ENCODE measurements around the gene ATP13A3.

Gene ATP13A3

GRCh38 chr3:194475138-194475932 lies 11.5 kb downstream of the ATP13A3 start:
- no peak for DNase-seq (ENCODE audit: low read depth in 2 of 2)

- no peak for DNase-seq (ENCODE audit: low read depth in 2 of 2)
Measured at GRCh38 chr3:194474675-194475074, 12.1 kb downstream of the ATP13A3 start.

GRCh38 chr3:194472290-194472920 lies 14.4 kb downstream of the ATP13A3 start:
- no peak for DNase-seq (ENCODE audit: low read depth in 2 of 2)

GRCh38 chr3:194471863-194472262 lies 14.9 kb downstream of the ATP13A3 start:
- DNase-seq (ENCODE audit: low read depth in 2 of 2) = no peak

GRCh38 chr3:194470615-194471014 lies 16.2 kb downstream of the ATP13A3 start:
- DNase-seq (ENCODE audit: low read depth in 2 of 2) = no peak

- DNase-seq (ENCODE audit: low read depth in 2 of 2) = no peak
Measured at GRCh38 chr3:194469977-194470376, 16.8 kb downstream of the ATP13A3 start.

GRCh38 chr3:194468086-194468485 lies 18.7 kb downstream of the ATP13A3 start:
- DNase-seq (ENCODE audit: low read depth in 2 of 2) = no peak

GRCh38 chr3:194466761-194467356 lies 19.9 kb downstream of the ATP13A3 start:
- no peak for DNase-seq (ENCODE audit: low read depth in 2 of 2)

GRCh38 chr3:194465920-194466570 lies 20.8 kb downstream of the ATP13A3 start:
- no peak for DNase-seq (ENCODE audit: low read depth in 2 of 2)

GRCh38 chr3:194465246-194465645 lies 21.6 kb downstream of the ATP13A3 start:
- DNase-seq (ENCODE audit: low read depth in 2 of 2) = no peak

- no peak for DNase-seq (ENCODE audit: low read depth in 2 of 2)
Measured at GRCh38 chr3:194464692-194465091, 22.1 kb downstream of the ATP13A3 start.

- no peak for DNase-seq (ENCODE audit: low read depth in 2 of 2)
Measured at GRCh38 chr3:194462936-194463335, 23.9 kb downstream of the ATP13A3 start.

GRCh38 chr3:194460566-194460965 lies 26.2 kb downstream of the ATP13A3 start:
- DNase-seq (ENCODE audit: low read depth in 2 of 2) = no peak

- no peak for DNase-seq (ENCODE audit: low read depth in 2 of 2)
Measured at GRCh38 chr3:194458131-194458530, 28.7 kb downstream of the ATP13A3 start.

GRCh38 chr3:194455481-194455880 lies 31.3 kb downstream of the ATP13A3 start:
- no peak for DNase-seq (ENCODE audit: low read depth in 2 of 2)

- no peak for DNase-seq (ENCODE audit: low read depth in 2 of 2)
Measured at GRCh38 chr3:194450341-194450740, 36.5 kb downstream of the ATP13A3 start.

- no peak for DNase-seq (ENCODE audit: low read depth in 2 of 2)
Measured at GRCh38 chr3:194449913-194450312, 36.9 kb downstream of the ATP13A3 start.

GRCh38 chr3:194447657-194448056 lies 39.1 kb downstream of the ATP13A3 start:
- no peak for DNase-seq (ENCODE audit: low read depth in 2 of 2)

- DNase-seq (ENCODE audit: low read depth in 2 of 2) = no peak
Measured at GRCh38 chr3:194447161-194447560, 39.6 kb downstream of the ATP13A3 start.

- DNase-seq (ENCODE audit: low read depth in 2 of 2) = no peak
Measured at GRCh38 chr3:194446754-194447153, 40.0 kb downstream of the ATP13A3 start.

GRCh38 chr3:194446172-194446571 lies 40.6 kb downstream of the ATP13A3 start:
- no peak for DNase-seq (ENCODE audit: low read depth in 2 of 2)

- no peak for DNase-seq (ENCODE audit: low read depth in 2 of 2)
Measured at GRCh38 chr3:194443901-194444300, 42.9 kb downstream of the ATP13A3 start.

Measured in stimulated activated CD8-positive, alpha-beta memory T cell treated with anti-CD3 and anti-CD28 coated beads, Interleukin-15, amount 100 ng/mL, for 48 hours (primary cell).